ENCODE data around the gene MYO5A.

- TF ChIP-seq TARDBP (IDR thresholded peaks at IDR 0.05; ENCODE audit: borderline replicate concordance) (no peak), GATAD2B (conservative IDR thresholded peaks at IDR 0.05; ENCODE audit: low read depth) (no peak), CTCF (IDR thresholded peaks at IDR 0.05 in 2 of 3, conservative IDR thresholded peaks at IDR 0.05 in 1 of 3; ENCODE audit: control insufficient read depth in 2 of 3, extremely low read depth in 1 of 3, insufficient read depth in 1 of 3, low read depth in 3 of 3, low read length in 3 of 3) (no peak), HCFC1 (IDR thresholded peaks at IDR 0.05; ENCODE audit: low read length) (no peak), HDAC2 (IDR thresholded peaks at IDR 0.05) (no peak), MYC (IDR thresholded peaks at IDR 0.05; ENCODE audit: insufficient read depth, insufficient read length, insufficient replicate concordance, low read length, severe bottlenecking) (no peak), ZBTB33 (IDR thresholded peaks at IDR 0.05) (no peak), E2F4 (IDR thresholded peaks at IDR 0.05; ENCODE audit: low read depth, low read length) (no peak)
Measured at GRCh38 chr15:52559022-52559421, 30.3 kb upstream of the MYO5A start.
